Gastroesophageal sphincter (tissue), 3 donors: ENCODE measurements around the gene GRM8.

Source experiments
- POLR2A ChIP-seq, 2 donors: fragments of 450-650 bp; IDR thresholded peaks; one replicate each; pipeline ENCODE4 v1.6.1; 2017; ENCODE audit warnings: antibody characterized with exemption in 2 of 2, mild to moderate bottlenecking in 2 of 2, moderate library complexity in 1 of 2
- POLR2AphosphoS5 ChIP-seq: sonication (generic); formaldehyde crosslinking; IDR thresholded peaks from one replicate; pipeline ENCODE4 v1.6.1; 2017; ENCODE audit warnings: antibody characterized with exemption
- TF ChIP-seq, protein P1 (sequence below), 4 experiments: fragments of 200-600 bp in 2 of 4; fragments of 450-650 bp in 2 of 4; sonication (generic) in 1 of 4; IDR thresholded peaks; one replicate each; pipeline ENCODE4 v1.5.1; 2017 to 2019; ENCODE audit warnings: antibody characterized with exemption in 4 of 4, mild to moderate bottlenecking in 2 of 4, moderate library complexity in 2 of 4

DNA sequence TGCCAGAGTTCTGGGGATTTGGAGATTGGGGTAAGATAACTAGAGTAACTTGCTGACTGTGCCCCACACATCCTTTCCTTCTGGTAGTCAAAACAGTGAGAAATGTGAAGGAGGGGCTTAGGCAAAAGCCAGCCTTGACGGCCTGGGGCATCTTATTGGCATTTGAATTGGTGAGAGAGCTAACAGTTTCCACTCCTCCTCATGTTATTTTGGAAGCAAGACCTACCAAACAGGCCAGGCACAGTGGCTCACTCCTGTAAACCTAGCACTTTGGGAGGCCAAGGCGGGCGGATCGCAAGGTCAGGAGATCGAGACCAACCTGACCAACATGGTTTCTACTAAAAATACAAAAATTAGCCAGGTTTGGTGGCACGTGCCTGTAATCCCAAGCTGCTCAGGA is 596.6 kb downstream of the GRM8 start:
- TF ChIP-seq, protein P1, sequence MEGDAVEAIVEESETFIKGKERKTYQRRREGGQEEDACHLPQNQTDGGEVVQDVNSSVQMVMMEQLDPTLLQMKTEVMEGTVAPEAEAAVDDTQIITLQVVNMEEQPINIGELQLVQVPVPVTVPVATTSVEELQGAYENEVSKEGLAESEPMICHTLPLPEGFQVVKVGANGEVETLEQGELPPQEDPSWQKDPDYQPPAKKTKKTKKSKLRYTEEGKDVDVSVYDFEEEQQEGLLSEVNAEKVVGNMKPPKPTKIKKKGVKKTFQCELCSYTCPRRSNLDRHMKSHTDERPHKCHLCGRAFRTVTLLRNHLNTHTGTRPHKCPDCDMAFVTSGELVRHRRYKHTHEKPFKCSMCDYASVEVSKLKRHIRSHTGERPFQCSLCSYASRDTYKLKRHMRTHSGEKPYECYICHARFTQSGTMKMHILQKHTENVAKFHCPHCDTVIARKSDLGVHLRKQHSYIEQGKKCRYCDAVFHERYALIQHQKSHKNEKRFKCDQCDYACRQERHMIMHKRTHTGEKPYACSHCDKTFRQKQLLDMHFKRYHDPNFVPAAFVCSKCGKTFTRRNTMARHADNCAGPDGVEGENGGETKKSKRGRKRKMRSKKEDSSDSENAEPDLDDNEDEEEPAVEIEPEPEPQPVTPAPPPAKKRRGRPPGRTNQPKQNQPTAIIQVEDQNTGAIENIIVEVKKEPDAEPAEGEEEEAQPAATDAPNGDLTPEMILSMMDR (IDR thresholded peaks at IDR 0.05), result no peak
- TF ChIP-seq POLR2AphosphoS5 (no peak), POLR2A (IDR thresholded peaks at IDR 0.05) (no peak)
